ENCODE measurements around the gene PDE8B. TPM values are rescaled to one million over a fixed set of nuclear protein-coding genes. Genes with fewer than 3 reads are reported as not detected.

PDE8B gene
- total RNA-seq, 1 experiment from 2014 or later = 0.07 TPM

- no peak overlapping the region for H3K4ac ChIP-seq (ENCODE audit: low read depth, low read length)
- TF ChIP-seq, protein P1, sequence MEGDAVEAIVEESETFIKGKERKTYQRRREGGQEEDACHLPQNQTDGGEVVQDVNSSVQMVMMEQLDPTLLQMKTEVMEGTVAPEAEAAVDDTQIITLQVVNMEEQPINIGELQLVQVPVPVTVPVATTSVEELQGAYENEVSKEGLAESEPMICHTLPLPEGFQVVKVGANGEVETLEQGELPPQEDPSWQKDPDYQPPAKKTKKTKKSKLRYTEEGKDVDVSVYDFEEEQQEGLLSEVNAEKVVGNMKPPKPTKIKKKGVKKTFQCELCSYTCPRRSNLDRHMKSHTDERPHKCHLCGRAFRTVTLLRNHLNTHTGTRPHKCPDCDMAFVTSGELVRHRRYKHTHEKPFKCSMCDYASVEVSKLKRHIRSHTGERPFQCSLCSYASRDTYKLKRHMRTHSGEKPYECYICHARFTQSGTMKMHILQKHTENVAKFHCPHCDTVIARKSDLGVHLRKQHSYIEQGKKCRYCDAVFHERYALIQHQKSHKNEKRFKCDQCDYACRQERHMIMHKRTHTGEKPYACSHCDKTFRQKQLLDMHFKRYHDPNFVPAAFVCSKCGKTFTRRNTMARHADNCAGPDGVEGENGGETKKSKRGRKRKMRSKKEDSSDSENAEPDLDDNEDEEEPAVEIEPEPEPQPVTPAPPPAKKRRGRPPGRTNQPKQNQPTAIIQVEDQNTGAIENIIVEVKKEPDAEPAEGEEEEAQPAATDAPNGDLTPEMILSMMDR (conservative IDR thresholded peaks at IDR 0.05) = no peak
- no peak overlapping the region for H2AK5ac ChIP-seq (ENCODE audit: insufficient read length, low read length)
- Mint-ChIP-seq H3K36me3 (ENCODE audit: insufficient read depth in 1 of 3, low read depth in 3 of 3) (no peaks in the 10 kb centered on the region), H3K9me3 (no peaks in the 10 kb centered on the region), H3K27ac (no peak overlapping the region), H3K27me3 (ENCODE audit: low read depth) (peaks cover 10% of the 10 kb centered on the region; the same call in 1 of the 2 replicates), H3K4me1 (no peaks in the 10 kb centered on the region), H3K4me3 (no peak overlapping the region)
- H3K79me1 ChIP-seq (ENCODE audit: insufficient read depth, low read depth, low read length, poor library complexity, severe bottlenecking) = no peaks in the 10 kb centered on the region
- H3K9me3 ChIP-seq (ENCODE audit: control insufficient read depth, low read depth, low read length) = no peaks in the 10 kb centered on the region
- no peak overlapping the region for H4K91ac ChIP-seq (ENCODE audit: insufficient read length, low read depth, low read length)
- DNase-seq = no peak
- H3K79me2 ChIP-seq (ENCODE audit: insufficient read depth, low read length) = no peaks in the 10 kb centered on the region
- no peak overlapping the region for H3K18ac ChIP-seq (ENCODE audit: insufficient read length, low read depth, low read length)
- no peak overlapping the region for H3K27ac ChIP-seq (ENCODE audit: insufficient read length, low read depth, low read length)
- H4K5ac ChIP-seq (ENCODE audit: insufficient read length, low read depth, low read length) = no peak overlapping the region
- no CpG with 5 or more reads among the region's 2 CpGs for WGBS (ENCODE audit: extremely low coverage, insufficient read length, low lambda C conversion rate)
- no peak overlapping the region for H3K4me2 ChIP-seq (ENCODE audit: insufficient read depth, insufficient read length, low read length)
- H2BK20ac ChIP-seq (ENCODE audit: low read depth, low read length, poor library complexity, severe bottlenecking) = no peak overlapping the region
- H2AFZ ChIP-seq (ENCODE audit: low read length) = no peak overlapping the region
- H4K8ac ChIP-seq (replicated peaks; ENCODE audit: insufficient read length, low read depth, low read length) = no peak overlapping the region
- H3K23me2 ChIP-seq (ENCODE audit: insufficient read length, low read depth, low read length, poor library complexity, severe bottlenecking) = no peaks in the 10 kb centered on the region
- H3K27me3 ChIP-seq (ENCODE audit: insufficient read depth, low read length) = no peaks in the 10 kb centered on the region
- H2BK5ac ChIP-seq (ENCODE audit: insufficient read length, low read length) = no peak overlapping the region
- no peak overlapping the region for H2BK12ac ChIP-seq (ENCODE audit: insufficient read length, low read depth, low read length)
- H2BK120ac ChIP-seq (ENCODE audit: low read depth, low read length, poor library complexity, severe bottlenecking) = no peak overlapping the region
- H3K4me1 ChIP-seq (ENCODE audit: insufficient read depth, low read length) = no peaks in the 10 kb centered on the region
- no peak overlapping the region for H3K9ac ChIP-seq (ENCODE audit: extremely low read depth, insufficient read length, low read length)
- no peak overlapping the region for H3T11ph ChIP-seq (ENCODE audit: low read length)
- no peaks in the 10 kb centered on the region for H4K20me1 ChIP-seq (ENCODE audit: control insufficient read depth, insufficient read depth, insufficient read length)
- no peak overlapping the region for H3K23ac ChIP-seq (ENCODE audit: insufficient read length, low read depth, low read length)
- no peak overlapping the region for H3K56ac ChIP-seq (ENCODE audit: insufficient read length, low read depth, low read length)
- H3K14ac ChIP-seq (ENCODE audit: insufficient read depth, low read length) = no peak overlapping the region
- H2BK15ac ChIP-seq (ENCODE audit: low read depth, low read length) = no peak overlapping the region
These were observed 39.0 kb downstream of the PDE8B start for GRCh38 chr5:77249475-77249874.
